HUES48 (cell line): ENCODE data around the gene NKD1.

Experiments used
- H3K27ac ChIP-seq: one replicate; pipeline ENCODE4 v1.7.0; 2013; ENCODE audit warnings: low read depth, low read length, inconsistent platforms
- H3K27me3 ChIP-seq: 2 replicates; pipeline ENCODE4 v1.6.1; 2013; ENCODE audit warnings: mild to moderate bottlenecking, low read length; ENCODE audit not compliant: control insufficient read depth, insufficient read depth
- H3K36me3 ChIP-seq: 2 replicates; pipeline ENCODE4 v1.6.1; 2013; ENCODE audit warnings: low read length; ENCODE audit not compliant: control insufficient read depth, insufficient read depth
- H3K4me1 ChIP-seq: 2 replicates; pipeline ENCODE4 v1.6.1; 2013; ENCODE audit warnings: mild to moderate bottlenecking, low read length; ENCODE audit not compliant: control insufficient read depth, insufficient read depth
- H3K4me3 ChIP-seq: 2 replicates; pipeline ENCODE4 v1.5.1; 2013; ENCODE audit warnings: mild to moderate bottlenecking, low read depth, low read length
- H3K9ac ChIP-seq: 2 replicates; pipeline ENCODE4 v1.6.1; 2013; ENCODE audit warnings: mild to moderate bottlenecking, low read depth, low read length, moderate library complexity
- H3K9me3 ChIP-seq: 2 replicates; pipeline ENCODE4 v1.6.1; 2013; ENCODE audit warnings: low read length; ENCODE audit not compliant: control insufficient read depth, insufficient read depth

NKD1 gene

GRCh38 chr16:50657241-50657640, 109.0 kb downstream of the NKD1 start:
- Histone ChIP-seq H3K27me3 (no peaks in the 10 kb centered on the region), H3K9ac (no peak overlapping the region), H3K36me3 (no peaks in the 10 kb centered on the region), H3K4me3 (no peak overlapping the region), H3K4me1 (no peaks in the 10 kb centered on the region), H3K27ac (no peak overlapping the region), H3K9me3 (no peaks in the 10 kb centered on the region)

GRCh38 chr16:50659806-50660205, 111.6 kb downstream of the NKD1 start:
- H3K4me1 ChIP-seq, result no peaks in the 10 kb centered on the region
- H3K9me3 ChIP-seq, result no peaks in the 10 kb centered on the region
- H3K36me3 ChIP-seq, result no peaks in the 10 kb centered on the region
- no peaks in the 10 kb centered on the region; the same call in none of the 2 replicates for H3K27me3 ChIP-seq
- H3K9ac ChIP-seq, result no peak overlapping the region
- H3K27ac ChIP-seq, result no peak overlapping the region
- no peak overlapping the region for H3K4me3 ChIP-seq

- H3K36me3 ChIP-seq, result no peaks in the 10 kb centered on the region
- H3K9me3 ChIP-seq, result no peaks in the 10 kb centered on the region
- no peaks in the 10 kb centered on the region; the same call in none of the 2 replicates for H3K27me3 ChIP-seq
- no peak overlapping the region for H3K4me3 ChIP-seq
- no peaks in the 10 kb centered on the region for H3K4me1 ChIP-seq
- H3K27ac ChIP-seq, result no peak overlapping the region
- H3K9ac ChIP-seq, result no peak overlapping the region
Measured at GRCh38 chr16:50662306-50662940, 114.2 kb downstream of the NKD1 start.

GRCh38 chr16:50664270-50664669, 116.1 kb downstream of the NKD1 start:
- Histone ChIP-seq H3K9ac (no peak overlapping the region), H3K27ac (no peak overlapping the region)

GRCh38 chr16:50665128-50665878, 117.1 kb downstream of the NKD1 start:
- Histone ChIP-seq H3K9ac (0 out of 2 replicates have a peak overlapping the region, but pooled peaks have one; percentile 16), H3K27ac (no peak overlapping the region)

More at GRCh38 chr16:50664270-50664669, 116.1 kb downstream of the NKD1 start:
- Histone ChIP-seq H3K9me3 (no peaks in the 10 kb centered on the region), H3K4me3 (no peak overlapping the region), H3K36me3 (no peaks in the 10 kb centered on the region), H3K4me1 (no peaks in the 10 kb centered on the region), H3K27me3 (no peaks in the 10 kb centered on the region; the same call in none of the 2 replicates)

GRCh38 chr16:50666658-50667496, 118.7 kb downstream of the NKD1 start:
- H3K9ac ChIP-seq, result no peak overlapping the region

More at GRCh38 chr16:50665128-50665878, 117.1 kb downstream of the NKD1 start:
- no peaks in the 10 kb centered on the region for H3K4me1 ChIP-seq
- H3K9me3 ChIP-seq, result no peaks in the 10 kb centered on the region
- no peaks in the 10 kb centered on the region; the same call in none of the 2 replicates for H3K27me3 ChIP-seq
- peak overlapping the region; percentile 56 for H3K4me3 ChIP-seq
- no peaks in the 10 kb centered on the region for H3K36me3 ChIP-seq

GRCh38 chr16:50667497-50668367, 119.5 kb downstream of the NKD1 start:
- Histone ChIP-seq H3K9me3 (peaks cover 15% of the 10 kb centered on the region), H3K9ac (no peak overlapping the region), H3K36me3 (no peaks in the 10 kb centered on the region), H3K27me3 (no peaks in the 10 kb centered on the region; the same call in none of the 2 replicates), H3K27ac (no peak overlapping the region), H3K4me1 (no peaks in the 10 kb centered on the region), H3K4me3 (no peak overlapping the region)

More at GRCh38 chr16:50666658-50667496, 118.7 kb downstream of the NKD1 start:
- H3K36me3 ChIP-seq, result no peaks in the 10 kb centered on the region
- H3K4me1 ChIP-seq, result no peaks in the 10 kb centered on the region
- no peaks in the 10 kb centered on the region; the same call in none of the 2 replicates for H3K27me3 ChIP-seq
- H3K9me3 ChIP-seq, result peaks cover 7% of the 10 kb centered on the region
- H3K4me3 ChIP-seq, result no peak overlapping the region
- no peak overlapping the region for H3K27ac ChIP-seq

GRCh38 chr16:50668368-50669008, 120.3 kb downstream of the NKD1 start:
- Histone ChIP-seq H3K4me3 (no peak overlapping the region), H3K36me3 (no peaks in the 10 kb centered on the region), H3K27ac (no peak overlapping the region), H3K4me1 (no peaks in the 10 kb centered on the region), H3K9ac (no peak overlapping the region), H3K9me3 (peaks cover 16% of the 10 kb centered on the region), H3K27me3 (no peaks in the 10 kb centered on the region; the same call in none of the 2 replicates)

- Histone ChIP-seq H3K27me3 (no peaks in the 10 kb centered on the region; the same call in 1 of the 2 replicates), H3K4me3 (no peak overlapping the region), H3K36me3 (no peaks in the 10 kb centered on the region), H3K9me3 (peaks cover 16% of the 10 kb centered on the region), H3K4me1 (no peaks in the 10 kb centered on the region), H3K9ac (no peak overlapping the region), H3K27ac (no peak overlapping the region)
Measured at GRCh38 chr16:50669741-50670140, 121.5 kb downstream of the NKD1 start.

- no peak overlapping the region for H3K27ac ChIP-seq
- H3K4me1 ChIP-seq, result no peaks in the 10 kb centered on the region
- no peak overlapping the region for H3K4me3 ChIP-seq
- H3K27me3 ChIP-seq, result no peaks in the 10 kb centered on the region
- no peak overlapping the region for H3K9ac ChIP-seq
- H3K36me3 ChIP-seq, result no peaks in the 10 kb centered on the region
- peaks cover 16% of the 10 kb centered on the region for H3K9me3 ChIP-seq
Measured at GRCh38 chr16:50670476-50670875, 122.3 kb downstream of the NKD1 start.
